HepG2 (cell line): ENCODE data around the gene CYSRT1. TPM values are rescaled to one million over a fixed set of nuclear protein-coding genes. Genes with fewer than 3 reads are reported as not detected.

ENCODE experiments used
- DNMT1 ChIP-seq: sonication (generic); formaldehyde crosslinking; IDR thresholded peaks from 2 replicates; pipeline ENCODE4 v1.5.1; 2020; ENCODE audit warnings: mild to moderate bottlenecking, missing genetic modification reagents
- HNRNPK ChIP-seq: fragments of 200-400 bp; formaldehyde crosslinking; IDR thresholded peaks from 2 replicates; pipeline ENCODE4 v1.6.1; 2018; ENCODE audit warnings: low read length, low read depth, moderate library complexity, mild to moderate bottlenecking; ENCODE audit not compliant: poor library complexity, severe bottlenecking
- NFE2L1 ChIP-seq: sonication (generic); formaldehyde crosslinking; IDR thresholded peaks from 2 replicates; pipeline ENCODE4 v1.4.0; 2020; ENCODE audit warnings: missing genetic modification reagents, mild to moderate bottlenecking, borderline replicate concordance
- SALL2 ChIP-seq: sonication (generic); formaldehyde crosslinking; IDR thresholded peaks from 2 replicates; pipeline ENCODE4 v1.8.1; 2023; ENCODE audit warnings: mild to moderate bottlenecking, missing genetic modification reagents, inconsistent platforms
- SRY ChIP-seq: sonication (generic); formaldehyde crosslinking; IDR thresholded peaks from 2 replicates; pipeline ENCODE4 v1.8.0; 2022; ENCODE audit warnings: mild to moderate bottlenecking, missing genetic modification reagents
- ZBTB7B ChIP-seq: sonication (generic); formaldehyde crosslinking; IDR thresholded peaks from 2 replicates; pipeline ENCODE4 v1.4.0; 2020; ENCODE audit warnings: missing genetic modification reagents
- ZNF839 ChIP-seq: sonication (generic); formaldehyde crosslinking; IDR thresholded peaks from 2 replicates; pipeline ENCODE4 v1.4.0; 2020; ENCODE audit warnings: missing genetic modification reagents, mild to moderate bottlenecking, borderline replicate concordance
- polyA plus RNA-seq, 8 experiments: library from polyadenylated mRNA; depleted of rRNA in 3 of 8; stranded (reverse) in 7 of 8; unstranded in 1 of 8; fragments of >200 nt; fragmentation: Illumina TruSeq in 4 of 8; extraction: Trizol in 4 of 8; gene quantifications; 2 replicates each; pipeline versions ENCODE4 v1.2.1 to v1.2.3, GENCODE V29; 2011 to 2016; ENCODE audit warnings: low read depth in 4 of 8, missing spikeins in 1 of 8, mixed read lengths in 1 of 8; ENCODE audit not compliant: insufficient read depth in 1 of 8
- total RNA-seq, 5 experiments: library from RNA; depleted of rRNA; stranded (reverse); fragments of >200 nt; fragmentation: Illumina TruSeq; extraction: Trizol; gene quantifications; 2 replicates each; pipeline ENCODE4 v1.2.3, GENCODE V29; 2016; ENCODE audit warnings: low read depth in 1 of 5
- TF ChIP-seq, protein P1 (sequence below): sonication (generic); formaldehyde crosslinking; IDR thresholded peaks from 2 replicates; pipeline ENCODE4 v1.8.0; 2022; ENCODE audit warnings: mild to moderate bottlenecking, missing genetic modification reagents, borderline replicate concordance
- TF ChIP-seq, protein P2 (sequence below): IDR thresholded peaks from 2 replicates; pipeline ENCODE4 v1.6.1; 2016; ENCODE audit warnings: missing compliant biosample characterization, missing genetic modification reagents, borderline replicate concordance
- TF ChIP-seq, protein P3 (sequence below): sonication (generic); formaldehyde crosslinking; IDR thresholded peaks from 2 replicates; pipeline ENCODE4 v1.4.0; 2020; ENCODE audit warnings: missing genetic modification reagents
- TF ChIP-seq, protein P4 (sequence below): sonication (generic); formaldehyde crosslinking; IDR thresholded peaks from 2 replicates; pipeline ENCODE4 v1.4.0; 2020; ENCODE audit warnings: mild to moderate bottlenecking, missing genetic modification reagents
- TF ChIP-seq, protein P5 (sequence below): sonication (generic); formaldehyde crosslinking; IDR thresholded peaks from 2 replicates; pipeline ENCODE4 v1.5.1; 2020; ENCODE audit warnings: missing genetic modification reagents, mild to moderate bottlenecking, borderline replicate concordance

CYSRT1 gene
- total and polyA plus RNA-seq, 2 of the 13 experiments (the other 11 are each of a cell fraction or from before 2014, with no cell fraction given) = 1.5 to 2.1 TPM

DNA sequence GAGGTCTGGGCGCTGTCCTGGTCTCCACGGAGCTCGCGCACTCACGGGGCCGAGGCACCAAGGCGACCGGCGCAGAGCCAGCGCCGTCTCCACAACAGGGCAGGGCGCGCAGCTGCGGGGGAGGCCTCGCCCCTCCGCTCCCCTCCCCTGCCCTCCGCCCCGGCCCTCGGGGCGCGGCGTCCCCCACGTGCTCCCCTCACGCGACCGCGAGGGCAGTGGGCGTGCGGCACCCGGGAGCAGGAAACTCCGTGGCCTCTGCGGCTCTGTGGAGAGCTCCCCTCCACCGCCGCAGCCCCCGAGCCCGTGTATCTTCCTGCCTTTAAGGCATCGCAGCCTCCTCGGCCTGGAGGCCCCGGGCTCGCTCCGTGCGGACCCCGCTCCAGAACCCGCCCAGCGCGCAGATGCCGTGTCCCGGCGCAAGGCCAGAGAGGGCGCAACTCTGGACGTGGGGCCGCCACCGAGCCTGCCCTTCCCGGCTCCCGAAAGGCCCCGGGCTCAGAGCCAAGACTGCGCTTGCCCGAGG, 15.4 kb downstream of the CYSRT1 start (continued):
- TF ChIP-seq ZNF839 (CRISPR knock-in tag) (peak; percentile 86; the same call in 1 of the 2 replicates), SALL2 (CRISPR knock-in tag) (peak; percentile 80; the same call in 1 of the 2 replicates), DNMT1 (CRISPR knock-in tag) (peak; percentile 82; the same call in 1 of the 2 replicates), HNRNPK (peak; percentile 41), ZBTB7B (CRISPR knock-in tag) (peak; percentile 76), SRY (CRISPR knock-in tag) (peak; percentile 85; the same call in 1 of the 2 replicates), NFE2L1 (CRISPR knock-in tag) (0 out of 2 replicates have a peak, but pooled peaks have one; percentile 82)
- TF ChIP-seq, protein P1, sequence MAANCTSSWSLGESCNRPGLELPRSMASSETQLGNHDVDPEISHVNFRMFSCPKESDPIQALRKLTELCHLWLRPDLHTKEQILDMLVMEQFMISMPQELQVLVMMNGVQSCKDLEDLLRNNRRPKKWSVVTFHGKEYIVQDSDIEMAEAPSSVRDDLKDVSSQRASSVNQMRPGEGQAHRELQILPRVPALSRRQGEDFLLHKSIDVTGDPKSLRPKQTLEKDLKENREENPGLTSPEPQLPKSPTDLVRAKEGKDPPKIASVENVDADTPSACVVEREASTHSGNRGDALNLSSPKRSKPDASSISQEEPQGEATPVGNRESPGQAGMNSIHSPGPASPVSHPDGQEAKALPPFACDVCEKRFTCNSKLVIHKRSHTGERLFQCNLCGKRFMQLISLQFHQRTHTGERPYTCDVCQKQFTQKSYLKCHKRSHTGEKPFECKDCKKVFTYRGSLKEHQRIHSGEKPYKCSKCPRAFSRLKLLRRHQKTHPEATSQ (CRISPR knock-in tag) = 0 out of 2 replicates have a peak, but pooled peaks have one; percentile 24
- TF ChIP-seq, protein P2, sequence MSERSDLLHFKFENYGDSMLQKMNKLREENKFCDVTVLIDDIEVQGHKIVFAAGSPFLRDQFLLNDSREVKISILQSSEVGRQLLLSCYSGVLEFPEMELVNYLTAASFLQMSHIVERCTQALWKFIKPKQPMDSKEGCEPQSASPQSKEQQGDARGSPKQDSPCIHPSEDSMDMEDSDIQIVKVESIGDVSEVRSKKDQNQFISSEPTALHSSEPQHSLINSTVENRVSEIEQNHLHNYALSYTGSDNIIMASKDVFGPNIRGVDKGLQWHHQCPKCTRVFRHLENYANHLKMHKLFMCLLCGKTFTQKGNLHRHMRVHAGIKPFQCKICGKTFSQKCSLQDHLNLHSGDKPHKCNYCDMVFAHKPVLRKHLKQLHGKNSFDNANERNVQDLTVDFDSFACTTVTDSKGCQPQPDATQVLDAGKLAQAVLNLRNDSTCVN (CRISPR knock-in tag) = no peak
- TF ChIP-seq, protein P3, sequence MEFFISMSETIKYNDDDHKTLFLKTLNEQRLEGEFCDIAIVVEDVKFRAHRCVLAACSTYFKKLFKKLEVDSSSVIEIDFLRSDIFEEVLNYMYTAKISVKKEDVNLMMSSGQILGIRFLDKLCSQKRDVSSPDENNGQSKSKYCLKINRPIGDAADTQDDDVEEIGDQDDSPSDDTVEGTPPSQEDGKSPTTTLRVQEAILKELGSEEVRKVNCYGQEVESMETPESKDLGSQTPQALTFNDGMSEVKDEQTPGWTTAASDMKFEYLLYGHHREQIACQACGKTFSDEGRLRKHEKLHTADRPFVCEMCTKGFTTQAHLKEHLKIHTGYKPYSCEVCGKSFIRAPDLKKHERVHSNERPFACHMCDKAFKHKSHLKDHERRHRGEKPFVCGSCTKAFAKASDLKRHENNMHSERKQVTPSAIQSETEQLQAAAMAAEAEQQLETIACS (CRISPR knock-in tag) = peak; percentile 57
- TF ChIP-seq, protein P4, sequence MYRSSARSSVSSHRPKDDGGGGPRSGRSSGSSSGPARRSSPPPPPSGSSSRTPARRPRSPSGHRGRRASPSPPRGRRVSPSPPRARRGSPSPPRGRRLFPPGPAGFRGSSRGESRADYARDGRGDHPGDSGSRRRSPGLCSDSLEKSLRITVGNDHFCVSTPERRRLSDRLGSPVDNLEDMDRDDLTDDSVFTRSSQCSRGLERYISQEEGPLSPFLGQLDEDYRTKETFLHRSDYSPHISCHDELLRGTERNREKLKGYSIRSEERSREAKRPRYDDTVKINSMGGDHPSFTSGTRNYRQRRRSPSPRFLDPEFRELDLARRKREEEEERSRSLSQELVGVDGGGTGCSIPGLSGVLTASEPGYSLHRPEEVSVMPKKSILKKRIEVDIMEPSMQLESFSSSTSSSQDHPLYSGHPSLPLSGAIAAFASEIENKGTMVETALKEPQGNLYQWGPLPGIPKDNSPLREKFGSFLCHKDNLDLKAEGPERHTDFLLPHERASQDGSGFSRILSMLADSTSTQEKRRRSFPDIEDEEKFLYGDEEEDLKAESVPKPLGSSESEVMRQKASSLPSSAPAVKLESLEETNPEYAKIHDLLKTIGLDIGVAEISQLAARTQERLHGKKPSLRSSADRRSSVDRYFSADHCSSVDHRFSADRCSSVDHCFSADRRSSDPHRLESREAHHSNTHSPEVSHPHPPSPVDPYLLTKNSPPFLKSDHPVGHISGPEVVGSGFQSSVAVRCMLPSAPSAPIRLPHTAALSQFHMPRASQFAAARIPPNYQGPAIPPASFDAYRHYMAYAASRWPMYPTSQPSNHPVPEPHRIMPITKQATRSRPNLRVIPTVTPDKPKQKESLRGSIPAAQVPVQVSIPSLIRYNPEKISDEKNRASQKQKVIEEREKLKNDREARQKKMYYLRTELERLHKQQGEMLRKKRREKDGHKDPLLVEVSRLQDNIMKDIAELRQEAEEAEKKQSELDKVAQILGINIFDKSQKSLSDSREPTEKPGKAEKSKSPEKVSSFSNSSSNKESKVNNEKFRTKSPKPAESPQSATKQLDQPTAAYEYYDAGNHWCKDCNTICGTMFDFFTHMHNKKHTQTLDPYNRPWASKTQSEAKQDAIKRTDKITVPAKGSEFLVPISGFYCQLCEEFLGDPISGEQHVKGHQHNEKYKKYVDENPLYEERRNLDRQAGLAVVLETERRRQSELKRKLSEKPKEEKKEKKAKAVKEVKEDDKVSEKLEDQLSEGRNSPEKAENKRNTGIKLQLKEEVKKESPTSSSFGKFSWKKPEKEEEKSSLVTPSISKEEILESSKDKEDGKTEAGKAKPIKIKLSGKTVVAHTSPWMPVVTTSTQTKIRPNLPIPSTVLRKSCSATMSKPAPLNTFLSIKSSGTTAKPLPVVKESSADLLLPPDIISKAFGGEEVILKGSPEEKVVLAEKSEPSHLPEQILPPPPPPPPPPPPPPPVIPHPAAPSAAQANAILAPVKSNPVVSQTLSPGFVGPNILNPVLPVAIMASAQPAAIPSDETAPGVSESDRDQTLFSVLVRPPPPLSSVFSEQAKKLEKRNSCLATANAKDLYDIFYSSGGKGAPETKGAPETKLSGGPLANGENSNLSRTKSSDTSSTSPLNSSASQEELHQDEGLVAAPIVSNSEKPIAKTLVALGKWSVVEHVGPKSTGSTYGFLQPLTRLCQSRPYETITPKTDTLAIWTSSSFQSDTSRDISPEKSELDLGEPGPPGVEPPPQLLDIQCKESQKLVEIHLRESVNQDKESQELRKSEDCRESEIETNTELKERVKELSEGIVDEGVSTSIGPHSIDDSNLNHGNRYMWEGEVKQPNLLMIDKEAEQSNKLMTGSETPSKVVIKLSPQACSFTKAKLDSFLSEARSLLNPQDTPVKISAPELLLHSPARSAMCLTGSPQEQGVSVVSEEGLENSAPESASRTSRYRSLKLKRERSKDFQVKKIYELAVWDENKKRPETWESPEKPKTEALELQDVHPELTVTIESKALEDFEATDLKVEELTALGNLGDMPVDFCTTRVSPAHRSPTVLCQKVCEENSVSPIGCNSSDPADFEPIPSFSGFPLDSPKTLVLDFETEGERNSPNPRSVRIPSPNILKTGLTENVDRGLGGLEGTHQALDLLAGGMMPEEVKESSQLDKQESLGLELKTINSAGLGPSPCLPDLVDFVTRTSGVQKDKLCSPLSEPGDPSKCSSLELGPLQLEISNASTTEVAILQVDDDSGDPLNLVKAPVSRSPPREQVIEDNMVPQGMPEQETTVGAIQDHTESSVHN (CRISPR knock-in tag) = no peak
- TF ChIP-seq, protein P5, sequence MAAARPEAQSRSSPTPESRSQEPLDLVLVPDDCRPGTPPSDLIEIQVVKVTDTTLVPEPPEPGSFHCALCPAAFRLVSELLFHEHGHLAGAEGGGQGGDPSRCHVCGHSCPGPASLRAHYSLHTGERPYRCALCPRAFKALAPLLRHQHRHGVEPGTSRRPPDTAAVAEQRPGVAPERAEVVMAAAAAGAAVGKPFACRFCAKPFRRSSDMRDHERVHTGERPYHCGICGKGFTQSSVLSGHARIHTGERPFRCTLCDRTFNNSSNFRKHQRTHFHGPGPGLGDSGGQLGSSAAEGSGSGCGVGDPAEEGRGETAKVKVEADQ (CRISPR knock-in tag) = peak; percentile 55; the same call in 1 of the 2 replicates
